Measurements from ENCODE around the gene RBPJL.
"Not testable (repeated sequence)": the region's sequence is repeated elsewhere in the genome, so short reads cannot be mapped to it uniquely, and the experiment has no call there.

Gene RBPJL

GRCh38 chr20:45344168-45344860 lies 37.7 kb downstream of the RBPJL start:
- DNase-seq, result peak; percentile 81

DNA sequence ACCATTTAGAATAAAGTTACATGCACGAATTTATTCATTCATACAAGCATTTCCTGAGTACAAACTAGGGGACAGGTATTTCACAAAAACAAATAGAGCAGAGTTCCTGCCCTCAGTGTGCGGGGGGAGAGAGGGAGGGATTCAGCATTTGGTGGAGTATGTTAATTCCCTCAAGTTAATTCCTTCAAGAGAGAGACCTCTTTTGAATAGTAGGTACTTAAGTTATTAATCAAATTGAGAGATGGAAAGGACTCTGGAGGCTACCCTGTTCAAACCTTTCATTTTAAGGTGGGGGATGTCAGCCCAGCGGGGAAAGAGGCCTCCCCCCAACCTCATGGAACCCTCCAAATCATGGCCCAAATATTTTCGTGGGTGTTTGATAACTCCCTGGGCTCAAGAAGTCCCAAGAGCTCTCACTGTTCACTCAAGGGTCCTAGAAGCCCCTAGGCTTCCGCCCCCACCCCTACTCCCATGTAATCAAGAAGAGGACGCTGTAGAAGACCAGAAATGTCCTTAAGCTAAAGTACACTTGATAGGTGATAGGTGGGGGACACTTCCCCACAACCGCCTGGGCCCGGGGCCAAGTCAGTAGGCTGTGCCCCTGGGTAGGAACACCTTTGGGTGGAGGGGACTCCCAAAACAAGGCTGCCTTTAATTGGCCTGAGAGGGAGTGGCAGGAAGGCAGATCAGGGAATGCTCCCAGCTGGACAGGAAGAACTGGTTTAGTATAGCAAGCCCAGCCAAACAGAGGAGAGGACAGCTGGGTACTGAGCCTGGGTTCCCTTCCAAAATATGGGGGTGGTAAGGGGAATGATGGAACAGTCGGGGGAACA lies 38.7 kb downstream of the RBPJL start:
- no peak for DNase-seq

- DNase-seq, result no peak
These were observed 39.7 kb downstream of the RBPJL start for GRCh38 chr20:45346291-45346718.

DNA sequence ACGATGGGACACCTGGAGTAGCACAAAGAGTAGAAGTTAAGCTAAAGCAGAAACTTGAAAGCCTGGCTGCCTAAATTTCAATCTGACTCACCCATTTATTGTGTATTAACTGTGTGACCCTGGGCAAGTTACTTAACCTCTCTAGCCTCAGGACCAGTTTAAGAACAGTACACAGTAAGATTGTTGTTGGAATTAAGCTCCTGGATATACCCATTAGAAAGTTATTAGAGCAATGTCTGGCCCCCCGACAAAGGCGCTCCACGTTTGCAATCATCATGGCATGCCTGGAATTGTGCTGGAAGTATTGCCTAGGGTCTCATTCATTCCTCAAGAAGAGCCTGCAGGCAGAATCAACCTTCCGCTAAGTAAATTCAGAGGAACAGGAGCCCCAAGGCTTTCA lies 40.2 kb downstream of the RBPJL start:
- DNase-seq, result no peak

DNA sequence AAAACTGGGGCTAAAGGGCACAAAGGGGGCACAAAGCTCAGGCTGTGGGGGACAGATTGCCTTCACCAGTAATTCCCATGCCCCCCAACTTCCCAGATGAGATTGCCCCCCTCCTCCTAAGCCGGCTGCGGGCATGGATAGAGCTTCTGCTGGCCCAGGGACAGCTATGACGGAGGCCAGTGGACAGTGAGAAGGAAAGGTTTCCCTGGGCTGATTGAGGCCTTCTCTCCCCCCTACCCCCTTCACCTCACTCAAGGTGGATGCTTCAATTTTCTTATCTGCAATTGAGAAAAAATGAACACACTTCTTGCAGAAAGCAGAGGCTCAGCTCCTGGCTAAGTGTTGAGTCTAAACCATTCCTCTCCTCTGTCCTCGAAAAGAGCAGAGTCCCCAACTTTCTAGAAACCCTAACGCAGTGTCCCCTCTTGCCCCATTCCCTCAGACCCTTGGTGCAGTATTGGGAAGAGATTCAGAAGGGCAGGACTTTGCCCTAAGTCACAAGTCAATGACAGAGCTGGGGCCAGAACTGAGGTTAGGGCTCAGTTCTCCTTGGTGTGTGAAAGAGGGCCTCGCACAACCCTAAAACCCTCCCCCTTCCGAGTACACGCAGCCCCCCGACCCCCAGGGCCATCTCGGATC lies 40.8 kb downstream of the RBPJL start:
- DNase-seq, result no peak

DNA sequence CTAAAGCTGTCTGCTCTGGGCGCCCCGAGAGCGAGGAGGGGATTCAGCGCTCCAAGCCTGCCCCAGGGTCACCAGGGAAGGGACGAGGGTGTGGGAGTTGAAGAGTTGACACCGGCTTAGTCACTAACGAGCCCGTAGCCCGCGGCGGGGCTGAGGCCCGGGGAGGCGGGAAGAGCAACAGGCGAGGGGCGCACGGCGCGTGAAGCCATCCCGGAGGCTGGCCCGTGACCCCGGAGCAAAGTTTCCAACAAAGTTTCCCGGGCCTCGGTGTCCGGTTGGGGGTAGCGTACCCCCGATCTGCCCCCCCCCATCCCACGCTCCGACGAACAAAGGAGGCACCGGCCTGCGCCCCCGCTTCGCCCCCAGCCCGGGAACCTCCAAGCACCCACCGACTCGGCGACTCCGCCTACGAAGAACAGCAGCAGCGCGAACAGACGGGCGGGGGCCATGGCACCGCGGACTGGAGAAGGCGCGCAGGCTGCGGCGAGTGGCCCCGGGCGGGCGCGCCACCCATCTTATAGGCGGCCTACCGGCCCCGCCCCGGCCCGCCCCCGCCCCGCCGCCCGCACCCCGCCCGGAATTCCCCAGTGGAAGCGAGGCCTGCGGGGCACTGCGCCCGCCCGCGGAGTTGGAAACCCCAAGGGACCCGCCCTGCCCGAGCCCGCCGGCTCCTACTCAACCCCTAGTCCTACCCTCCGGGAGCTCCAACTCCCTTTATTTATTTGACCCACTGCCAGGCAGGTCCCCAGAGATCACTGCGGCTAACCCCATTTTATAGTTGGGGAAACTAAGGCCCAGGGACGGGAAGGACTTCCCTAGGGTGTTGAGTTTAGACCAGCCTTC lies 41.5 kb downstream of the RBPJL start, which contains the start of gene SDC4:
SDC4 (minus strand) TSS at position 489 of the 843 bp plus-strand sequence; CDS start at position 449, 40 bp downstream.
- DNase-seq, result peak; percentile 45

DNA sequence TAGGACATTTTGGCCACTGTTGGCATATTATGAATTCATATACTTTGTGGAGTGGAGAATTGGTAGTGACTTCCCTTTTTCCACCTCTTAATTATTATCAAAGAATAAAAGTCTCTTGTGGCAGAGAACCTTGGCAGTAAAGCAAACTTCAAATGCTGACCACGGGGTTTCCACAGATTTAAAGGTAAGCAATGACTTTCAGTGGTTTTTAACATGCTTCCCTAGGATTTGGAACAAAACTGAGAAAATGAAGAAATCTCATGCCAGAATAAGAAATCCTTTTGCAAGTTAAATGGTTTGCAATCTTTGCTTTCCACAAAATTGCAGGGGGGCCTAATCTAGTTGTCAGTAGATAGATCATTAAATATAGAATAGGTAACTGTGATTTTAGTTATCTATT lies 43.6 kb downstream of the RBPJL start:
- no peak for DNase-seq

GRCh38 chr20:45350795-45351194 lies 44.2 kb downstream of the RBPJL start:
- DNase-seq, result not testable (repeated sequence)

DNA sequence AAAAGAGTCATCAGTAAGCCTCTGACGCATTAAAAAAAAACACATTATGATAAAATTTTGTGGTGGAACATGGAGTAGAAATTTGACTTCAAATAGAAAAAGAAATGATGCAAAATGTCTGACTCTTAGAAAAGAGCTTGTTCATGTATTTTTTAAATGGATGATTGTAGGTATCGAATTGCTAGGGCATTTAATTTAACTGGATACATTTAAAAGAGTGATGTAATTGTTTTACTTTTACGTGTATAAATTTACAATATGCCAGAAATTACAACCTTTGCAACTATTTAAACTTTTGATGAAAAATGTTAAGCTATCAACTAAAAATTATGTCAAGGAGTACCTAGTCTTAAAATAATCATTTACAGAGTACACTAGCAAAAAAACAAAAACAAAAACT lies 46.1 kb downstream of the RBPJL start:
- DNase-seq, result no peak

- no peak for DNase-seq
These were observed 47.1 kb downstream of the RBPJL start for GRCh38 chr20:45353746-45354145.

- DNase-seq, result no peak
These were observed 48.0 kb downstream of the RBPJL start for GRCh38 chr20:45354423-45355208.

DNA sequence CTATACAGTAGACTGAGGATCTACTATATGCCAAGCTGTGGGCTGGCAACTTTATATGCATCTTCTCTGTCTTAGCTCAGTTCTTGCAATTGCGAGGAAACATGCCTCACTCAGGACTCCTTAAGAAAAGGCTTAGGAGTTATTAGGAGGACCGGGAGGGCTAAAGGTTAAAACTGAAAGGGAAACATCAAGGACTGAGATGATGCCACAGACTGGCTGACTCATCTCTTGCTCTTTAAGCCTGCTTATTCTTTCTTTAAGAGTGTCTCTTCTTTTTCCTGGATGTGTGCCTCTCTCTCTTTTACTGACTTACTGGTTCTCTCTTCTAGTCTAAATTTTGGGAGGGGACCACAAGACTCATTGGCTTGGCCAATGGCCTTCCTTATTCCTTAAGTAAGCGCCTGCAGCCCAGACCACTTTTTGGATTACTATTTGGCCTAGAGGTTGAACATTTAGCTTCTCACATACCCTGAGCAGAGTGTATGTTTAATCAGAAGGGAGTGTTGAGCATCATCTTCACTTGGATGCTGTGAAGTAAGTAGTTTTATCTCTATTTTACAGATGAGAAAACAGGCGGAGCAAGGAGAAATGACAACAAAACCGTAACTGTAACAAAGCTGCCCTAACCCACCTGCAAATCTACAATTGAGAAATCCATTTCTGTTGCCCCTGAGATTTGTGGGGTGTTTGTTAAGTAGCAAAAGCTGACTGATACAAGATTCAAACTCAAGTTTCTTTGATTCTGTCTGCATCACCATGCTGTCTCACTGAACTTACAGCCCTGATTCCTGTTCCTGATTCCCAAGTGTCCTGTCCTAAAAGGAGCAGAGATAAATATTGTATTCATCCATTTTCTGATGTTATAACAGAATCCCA lies 48.8 kb downstream of the RBPJL start:
- DNase-seq, result no peak

DNA sequence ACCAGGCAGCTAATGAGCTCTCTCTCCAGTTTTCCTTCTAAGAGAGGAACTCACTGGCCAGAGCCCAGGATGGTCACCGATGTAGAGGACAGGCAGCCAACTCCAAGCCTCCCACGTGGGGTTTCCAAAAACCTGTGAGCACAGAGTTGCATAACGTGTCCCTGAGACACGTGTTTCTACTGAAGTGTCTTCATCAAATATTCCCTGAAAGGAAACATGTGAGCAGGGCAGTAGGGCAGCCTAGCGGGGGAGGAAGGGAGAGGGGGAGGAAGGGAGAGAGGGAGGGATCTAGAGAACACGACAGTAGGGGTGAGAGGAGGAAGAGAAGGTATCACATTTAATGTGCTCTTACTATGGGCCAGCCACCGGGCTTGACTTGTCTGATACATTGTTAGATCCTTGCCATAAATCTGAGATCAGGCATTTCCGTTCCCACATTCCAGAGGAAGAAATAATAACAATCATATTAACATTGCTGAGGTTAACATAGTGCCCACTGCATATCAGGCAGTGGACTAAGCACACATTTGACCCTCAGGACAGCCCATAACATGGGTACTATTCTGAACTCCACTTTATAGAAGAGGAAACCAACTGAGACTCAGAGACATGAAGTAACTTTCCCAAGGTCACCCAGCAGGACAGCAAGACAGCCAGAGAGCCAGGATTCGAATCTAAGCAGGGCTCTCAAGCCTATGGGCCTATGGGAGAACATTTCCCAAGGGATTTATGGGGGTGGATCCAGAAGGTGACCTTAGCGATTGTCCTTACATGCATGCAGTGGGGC lies 51.8 kb downstream of the RBPJL start:
- no peak for DNase-seq

DNA sequence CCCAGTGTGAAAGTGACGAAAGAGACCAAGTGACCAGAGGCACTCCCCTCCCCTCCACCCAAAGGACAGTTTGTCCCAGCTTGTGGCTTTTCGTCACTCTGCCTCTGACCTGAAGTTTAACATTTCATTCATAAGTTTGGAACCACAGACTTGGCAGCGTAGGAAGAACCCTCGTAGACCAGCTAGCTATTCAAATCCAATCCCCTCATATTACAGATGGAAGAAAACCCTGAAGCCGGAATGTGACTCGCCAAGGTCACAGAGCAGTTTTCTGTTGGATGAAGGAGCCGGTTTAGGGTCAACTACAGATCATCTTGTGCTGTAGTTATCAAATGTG lies 52.4 kb downstream of the RBPJL start:
- no peak for DNase-seq

DNA sequence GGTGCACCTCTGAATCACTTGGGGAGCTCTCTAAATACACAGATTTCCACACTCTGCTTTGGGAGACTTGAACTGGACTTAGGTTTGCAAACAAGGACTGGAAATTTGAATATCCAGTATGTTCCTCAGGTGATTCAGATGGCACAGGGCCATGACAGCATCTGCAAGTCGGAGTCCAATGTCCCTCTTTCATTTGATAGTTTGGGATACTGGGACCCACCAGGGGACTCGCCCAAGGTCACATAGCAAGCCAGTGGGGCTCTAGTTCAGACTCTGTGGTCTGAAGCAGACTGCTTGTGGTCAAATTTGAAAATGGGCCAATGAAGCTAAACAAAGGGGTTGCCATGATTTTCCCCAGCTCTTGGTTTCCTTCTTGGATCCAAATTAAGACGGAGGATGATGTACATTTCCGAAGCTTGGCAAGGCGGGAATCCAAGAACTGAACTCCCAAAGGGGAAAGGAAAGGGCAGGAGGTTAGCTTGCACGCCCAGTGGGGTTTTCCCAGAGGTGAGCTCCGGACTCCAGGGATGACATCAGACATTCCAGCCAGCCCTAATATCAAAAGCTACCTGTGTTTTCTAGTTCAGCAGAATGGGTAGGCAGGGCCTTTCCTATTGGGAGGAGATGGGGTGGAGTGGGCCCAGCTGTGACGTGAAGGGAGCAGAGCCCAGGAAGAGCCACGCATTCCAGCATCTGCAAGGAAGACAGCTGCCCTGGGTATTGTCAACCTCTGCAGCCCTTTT lies 52.9 kb downstream of the RBPJL start:
- no peak for DNase-seq

- no peak for DNase-seq
These were observed 55.2 kb downstream of the RBPJL start for GRCh38 chr20:45361793-45362192.

- DNase-seq, result peak; percentile 94
These were observed 56.4 kb downstream of the RBPJL start, which contains the start of gene SYS1 for GRCh38 chr20:45362804-45363610. TSS of gene SYS1 (plus strand) at chr20:45363156. CDS start at chr20:45363532, 376 bp downstream.

Data from amniotic stem cell (primary cell).